ENCODE results near the gene RACGAP1. TPM values are rescaled to one million over a fixed set of nuclear protein-coding genes. Genes with fewer than 3 reads are reported as not detected.

Gene RACGAP1
- total and polyA plus RNA-seq, 2 of the 8 experiments (the other 6 are each of a cell fraction or from before 2014, with no cell fraction given), result 18.0 to 66.3 TPM

DNA sequence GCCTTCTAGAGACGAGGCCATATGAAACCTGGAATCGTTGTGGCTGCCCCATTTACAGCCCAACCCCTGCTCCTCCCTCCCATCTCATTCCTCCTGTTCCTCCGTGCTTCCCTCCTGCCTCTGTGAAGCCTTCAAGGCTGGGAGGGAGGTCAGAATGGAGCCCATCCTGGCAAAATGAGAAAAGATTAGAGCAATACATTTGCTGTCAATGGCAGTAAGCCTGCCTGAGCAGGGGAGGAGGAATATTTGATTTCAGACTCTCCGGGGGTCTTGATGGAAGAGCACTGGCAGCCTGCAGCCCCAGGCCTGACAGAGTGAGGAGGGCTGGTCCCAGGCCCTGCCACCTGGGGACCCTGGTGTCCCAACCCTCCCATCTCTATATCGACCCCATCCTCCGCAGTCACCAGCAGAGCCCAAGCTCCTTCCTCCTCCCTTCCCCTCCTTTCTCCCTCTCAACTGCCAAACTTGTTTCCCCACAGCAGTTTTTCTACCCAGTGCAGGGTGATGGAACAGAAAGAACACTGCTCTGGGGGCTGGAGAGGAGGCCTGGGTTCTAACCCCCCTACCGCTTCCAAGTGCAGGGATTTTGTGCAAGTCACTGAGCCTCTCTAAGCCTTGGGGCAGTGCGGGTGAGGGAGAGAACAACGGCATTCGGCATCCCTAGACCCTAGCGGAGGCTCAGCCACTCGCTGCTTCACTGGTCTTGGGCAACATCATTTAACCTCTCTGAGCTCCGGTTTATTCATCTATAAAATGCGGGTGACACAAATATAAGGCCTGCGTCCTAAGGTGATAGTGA lies 16.0 kb upstream of the RACGAP1 start (continued):
- TF ChIP-seq, protein P1, sequence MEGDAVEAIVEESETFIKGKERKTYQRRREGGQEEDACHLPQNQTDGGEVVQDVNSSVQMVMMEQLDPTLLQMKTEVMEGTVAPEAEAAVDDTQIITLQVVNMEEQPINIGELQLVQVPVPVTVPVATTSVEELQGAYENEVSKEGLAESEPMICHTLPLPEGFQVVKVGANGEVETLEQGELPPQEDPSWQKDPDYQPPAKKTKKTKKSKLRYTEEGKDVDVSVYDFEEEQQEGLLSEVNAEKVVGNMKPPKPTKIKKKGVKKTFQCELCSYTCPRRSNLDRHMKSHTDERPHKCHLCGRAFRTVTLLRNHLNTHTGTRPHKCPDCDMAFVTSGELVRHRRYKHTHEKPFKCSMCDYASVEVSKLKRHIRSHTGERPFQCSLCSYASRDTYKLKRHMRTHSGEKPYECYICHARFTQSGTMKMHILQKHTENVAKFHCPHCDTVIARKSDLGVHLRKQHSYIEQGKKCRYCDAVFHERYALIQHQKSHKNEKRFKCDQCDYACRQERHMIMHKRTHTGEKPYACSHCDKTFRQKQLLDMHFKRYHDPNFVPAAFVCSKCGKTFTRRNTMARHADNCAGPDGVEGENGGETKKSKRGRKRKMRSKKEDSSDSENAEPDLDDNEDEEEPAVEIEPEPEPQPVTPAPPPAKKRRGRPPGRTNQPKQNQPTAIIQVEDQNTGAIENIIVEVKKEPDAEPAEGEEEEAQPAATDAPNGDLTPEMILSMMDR (IDR thresholded peaks at IDR 0.05; ENCODE audit: control extremely low read depth in 1 of 3, insufficient read depth in 1 of 3, low read depth in 1 of 3, low read length in 3 of 3), result no peak
- no peak for TF ChIP-seq POLR2AphosphoS5 (IDR thresholded peaks at IDR 0.05; ENCODE audit: low read depth, low read length)
